Activated T-helper 1 cell treated with anti-CD3 and anti-CD28 coated beads, Interleukin-12 subunit alpha, Interleukin-12 subunit beta, Interleukin-2, Interleukin-4 antibody, amounts not matched to agents 30 ng/mL and 10 ng/mL and 1 ng/mL, durations not matched to agents 14 hours and 24 hours and 36 hours (primary cell): ENCODE results near the gene ARRB1. TPM values are rescaled to one million over a fixed set of nuclear protein-coding genes. Genes with fewer than 3 reads are reported as not detected.

Source experiments
- DNase-seq: peaks from one replicate; pipeline ENCODE4 v3.0.0; 2021; ENCODE audit warnings: low spot score
- H3K27ac Mint-ChIP-seq: one replicate; pipeline ENCODE4 v1.8.0; 2021; ENCODE audit warnings: mild to moderate bottlenecking, mixed read lengths
- H3K27me3 Mint-ChIP-seq: one replicate; pipeline ENCODE4 v1.8.0; 2022; ENCODE audit warnings: mild to moderate bottlenecking, moderate library complexity, mixed read lengths; ENCODE audit not compliant: insufficient read depth
- H3K36me3 Mint-ChIP-seq: one replicate; pipeline ENCODE4 v1.8.0; 2021; ENCODE audit warnings: low read depth, mixed read lengths
- H3K4me1 Mint-ChIP-seq: one replicate; pipeline ENCODE4 v1.8.0; 2021; ENCODE audit warnings: low read depth, mixed read lengths
- H3K4me3 Mint-ChIP-seq: one replicate; pipeline ENCODE4 v1.8.0; 2021; ENCODE audit warnings: mild to moderate bottlenecking, moderate library complexity, mixed read lengths
- H3K9me3 Mint-ChIP-seq: one replicate; pipeline ENCODE4 v1.8.0; 2021; ENCODE audit warnings: mixed read lengths
- intact Hi-C: fragments of 100-400 bp; cut with micrococcal nuclease; formaldehyde crosslinking; loops from one replicate; pipeline ENCODE4 v1.15.1; 2024
- total RNA-seq: library from RNA; stranded (reverse); gene quantifications from 2 replicates; pipeline ENCODE4 v1.2.3, GENCODE V29; 2022

The ARRB1 gene
- total RNA-seq, 1 donor from 2014 or later = 16.0 TPM

DNA sequence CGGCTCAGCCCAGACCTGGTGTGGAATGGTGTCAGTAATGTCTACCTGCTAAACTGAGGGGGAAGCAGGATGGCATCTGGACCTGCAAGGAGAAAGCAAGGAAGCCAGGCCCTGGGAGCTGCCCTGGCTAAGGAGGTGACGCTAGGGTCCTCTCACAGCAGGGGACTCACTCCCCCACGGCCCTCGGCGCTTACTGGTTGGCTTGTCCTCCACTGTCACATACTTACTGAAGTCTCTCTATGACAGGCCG is 62.0 kb downstream of the ARRB1 start:
- no peak for DNase-seq
- no peaks in the 10 kb centered on the region for H3K9me3 Mint-ChIP-seq
- intact Hi-C loops = no loop called here
- no peaks in the 10 kb centered on the region for H3K27me3 Mint-ChIP-seq
- no peak overlapping the region for H3K4me3 Mint-ChIP-seq
- no peaks in the 10 kb centered on the region for H3K4me1 Mint-ChIP-seq
- H3K36me3 Mint-ChIP-seq = no peaks in the 10 kb centered on the region
- no peak overlapping the region for H3K27ac Mint-ChIP-seq

DNA sequence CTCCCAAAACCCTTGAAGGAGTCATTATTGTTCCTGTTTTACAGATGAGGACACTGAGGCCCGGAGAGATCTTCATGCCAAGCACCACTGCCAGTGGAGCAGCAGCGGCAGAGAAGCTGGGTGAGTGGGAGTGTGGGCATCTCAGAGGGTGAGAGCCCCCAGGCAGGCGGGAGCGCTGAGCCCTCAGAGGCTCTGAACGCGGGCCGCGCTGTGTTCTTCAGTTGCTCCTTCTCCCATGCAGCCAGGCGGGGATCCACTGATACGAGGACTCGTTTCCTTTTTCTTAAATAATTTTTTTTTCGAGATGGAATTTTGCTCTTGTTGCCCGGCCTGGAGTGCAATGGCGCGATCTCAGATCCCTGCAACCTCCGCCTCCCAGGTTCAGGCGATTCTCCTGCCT is 63.9 kb downstream of the ARRB1 start:
- Mint-ChIP-seq H3K27me3 (no peaks in the 10 kb centered on the region), H3K9me3 (no peaks in the 10 kb centered on the region), H3K4me3 (no peak overlapping the region), H3K27ac (no peak overlapping the region), H3K36me3 (no peaks in the 10 kb centered on the region), H3K4me1 (no peaks in the 10 kb centered on the region)
- DNase-seq = no peak
- intact Hi-C loops = no loop called here

DNA sequence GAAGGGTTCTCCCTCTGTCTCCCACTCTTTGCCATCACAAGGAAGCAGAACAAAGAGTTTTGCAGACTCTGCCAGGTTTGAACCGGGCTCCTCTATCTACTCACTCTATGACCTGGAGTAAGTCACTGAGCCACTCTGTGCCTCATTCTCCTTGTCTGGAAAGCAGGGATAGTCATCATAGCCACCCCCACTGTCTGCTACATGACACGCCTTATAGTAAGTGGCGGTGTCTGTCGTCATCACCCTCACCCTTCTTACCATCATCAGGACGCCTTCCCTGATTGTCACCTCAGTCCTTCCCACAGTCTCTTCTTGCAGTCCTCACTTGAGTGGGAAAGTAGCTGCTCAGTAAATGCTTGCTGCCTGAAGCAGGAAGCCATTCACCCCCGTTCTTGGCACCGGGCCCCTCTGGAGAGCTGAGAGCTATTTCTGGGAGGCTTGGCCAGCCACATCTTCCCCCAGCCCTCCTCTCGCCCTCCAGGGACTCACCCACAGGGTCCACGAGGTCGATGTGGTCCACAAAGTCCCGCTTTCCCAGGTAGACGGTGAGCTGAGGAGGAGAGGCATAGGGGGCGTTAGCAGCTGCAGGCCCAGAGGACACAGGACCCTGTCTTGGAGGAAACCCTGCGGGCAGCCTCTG is 64.5 kb downstream of the ARRB1 start:
- H3K27me3 Mint-ChIP-seq = no peaks in the 10 kb centered on the region
- H3K9me3 Mint-ChIP-seq = no peaks in the 10 kb centered on the region
- H3K4me1 Mint-ChIP-seq = no peaks in the 10 kb centered on the region
- no peak overlapping the region for H3K4me3 Mint-ChIP-seq
- H3K36me3 Mint-ChIP-seq = no peaks in the 10 kb centered on the region
- intact Hi-C loops = no loop called here
- DNase-seq = no peak
- H3K27ac Mint-ChIP-seq = no peak overlapping the region

DNA sequence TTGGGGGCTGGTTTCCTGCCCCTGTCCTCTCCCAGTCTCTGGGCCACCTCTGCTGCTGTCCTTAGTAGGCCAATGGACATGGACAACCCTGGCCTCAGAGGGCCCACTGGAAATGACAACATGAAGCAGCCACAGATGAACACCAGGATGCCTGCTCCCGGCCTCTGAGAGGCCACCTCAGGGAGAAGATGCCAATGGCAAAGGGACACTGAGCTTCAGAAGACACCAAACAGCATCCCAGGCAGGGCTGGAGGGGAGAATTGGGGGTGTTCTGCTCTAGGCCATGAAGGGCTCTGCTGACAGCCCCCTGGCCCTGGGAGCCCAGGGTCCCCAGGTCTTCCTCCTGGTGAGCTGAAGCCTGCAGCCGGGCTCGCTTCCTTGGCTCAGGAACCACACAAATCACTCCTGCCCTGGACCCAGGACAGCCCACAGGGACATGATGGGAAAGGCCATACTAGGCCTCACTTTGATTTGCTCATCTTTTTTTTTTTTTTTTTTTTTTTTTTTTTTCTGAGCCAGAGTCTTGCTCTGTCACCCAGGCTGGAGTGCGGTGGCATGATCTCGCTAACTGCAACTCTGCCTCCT is 65.6 kb downstream of the ARRB1 start:
- DNase-seq = no peak
- Mint-ChIP-seq H3K4me3 (no peak overlapping the region), H3K9me3 (no peaks in the 10 kb centered on the region), H3K27ac (no peak overlapping the region), H3K4me1 (peaks cover under 1% of the 10 kb centered on the region), H3K36me3 (peaks cover 1% of the 10 kb centered on the region), H3K27me3 (no peaks in the 10 kb centered on the region)
- intact Hi-C loops = no loop called here

DNA sequence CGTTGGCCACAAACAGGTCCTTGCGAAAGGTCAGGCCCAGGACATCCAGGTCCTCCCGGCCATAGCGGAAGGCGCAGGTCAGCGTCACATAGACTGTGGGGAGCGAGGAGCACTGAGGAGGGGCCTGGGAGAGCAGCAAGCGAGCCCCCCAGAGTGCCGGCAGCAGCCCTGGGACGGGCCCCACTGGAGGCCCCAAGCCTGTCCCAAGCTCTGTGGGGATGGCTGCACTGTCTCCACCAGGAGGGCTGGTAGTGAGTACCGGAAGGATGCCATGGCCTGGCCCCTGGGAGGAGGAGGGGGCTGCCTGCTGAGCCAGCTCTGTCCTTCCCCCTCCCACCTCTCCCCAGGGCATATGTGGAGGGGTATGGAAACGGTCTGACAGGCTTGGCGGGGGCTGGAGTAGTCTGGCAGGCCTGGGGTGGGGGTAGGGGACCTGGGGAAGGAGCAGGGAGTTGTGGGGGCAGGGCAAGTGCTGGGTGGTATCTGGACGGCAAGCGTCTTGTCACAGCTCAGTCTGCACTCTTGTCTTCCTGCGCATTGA is 68.0 kb downstream of the ARRB1 start:
- no peak overlapping the region for H3K27ac Mint-ChIP-seq
- intact Hi-C loops = loop anchor here (5.0 kb wide), 1 partner anchor 249 kb away; no protein-coding TSS in a partner anchor
- no peaks in the 10 kb centered on the region for H3K27me3 Mint-ChIP-seq

DNA sequence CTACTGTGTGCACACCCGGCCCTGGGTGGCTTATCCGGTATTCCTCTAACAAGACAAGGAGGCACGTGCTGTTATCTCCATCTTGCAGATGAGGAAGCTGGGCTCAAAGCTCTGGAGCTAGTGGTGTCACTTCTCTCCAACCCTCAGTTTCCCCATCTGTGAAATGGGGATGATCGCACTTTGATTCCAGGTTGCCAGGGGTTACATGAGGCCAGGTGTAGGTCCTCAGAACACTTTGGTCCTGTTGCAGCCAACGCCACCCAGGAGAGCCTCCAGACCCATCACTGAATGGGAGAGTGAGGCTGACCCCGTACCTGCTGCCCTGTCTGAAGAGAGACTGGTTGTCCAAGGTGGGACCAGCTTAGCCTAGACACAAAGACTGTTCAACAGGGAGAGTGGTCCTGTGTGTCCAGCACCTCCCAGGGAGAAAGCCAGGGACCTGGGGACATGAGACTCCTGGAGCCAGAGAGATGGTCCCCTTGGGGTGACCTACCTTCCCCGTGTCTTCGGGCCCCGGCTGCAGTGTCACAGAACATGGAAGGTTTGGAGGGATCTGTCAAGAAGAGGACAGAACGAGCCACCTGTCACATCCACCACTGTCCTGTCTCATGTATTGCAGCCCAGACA is 69.9 kb downstream of the ARRB1 start:
- no peaks in the 10 kb centered on the region for H3K9me3 Mint-ChIP-seq
- intact Hi-C loops = loop anchor here (5.0 kb wide), 1 partner anchor 251 kb away; no protein-coding TSS in a partner anchor
- H3K36me3 Mint-ChIP-seq = peaks cover 13% of the 10 kb centered on the region
- no peaks in the 10 kb centered on the region for H3K27me3 Mint-ChIP-seq
- peaks cover 23% of the 10 kb centered on the region for H3K4me1 Mint-ChIP-seq
- no peak overlapping the region for H3K4me3 Mint-ChIP-seq
- H3K27ac Mint-ChIP-seq = no peak overlapping the region
- no peak for DNase-seq

More for the DNA sequence above, 68.0 kb downstream of the ARRB1 start:
- Mint-ChIP-seq H3K9me3 (no peaks in the 10 kb centered on the region), H3K4me3 (no peak overlapping the region), H3K36me3 (peaks cover 7% of the 10 kb centered on the region), H3K4me1 (peaks cover 12% of the 10 kb centered on the region)
- no peak for DNase-seq

DNA sequence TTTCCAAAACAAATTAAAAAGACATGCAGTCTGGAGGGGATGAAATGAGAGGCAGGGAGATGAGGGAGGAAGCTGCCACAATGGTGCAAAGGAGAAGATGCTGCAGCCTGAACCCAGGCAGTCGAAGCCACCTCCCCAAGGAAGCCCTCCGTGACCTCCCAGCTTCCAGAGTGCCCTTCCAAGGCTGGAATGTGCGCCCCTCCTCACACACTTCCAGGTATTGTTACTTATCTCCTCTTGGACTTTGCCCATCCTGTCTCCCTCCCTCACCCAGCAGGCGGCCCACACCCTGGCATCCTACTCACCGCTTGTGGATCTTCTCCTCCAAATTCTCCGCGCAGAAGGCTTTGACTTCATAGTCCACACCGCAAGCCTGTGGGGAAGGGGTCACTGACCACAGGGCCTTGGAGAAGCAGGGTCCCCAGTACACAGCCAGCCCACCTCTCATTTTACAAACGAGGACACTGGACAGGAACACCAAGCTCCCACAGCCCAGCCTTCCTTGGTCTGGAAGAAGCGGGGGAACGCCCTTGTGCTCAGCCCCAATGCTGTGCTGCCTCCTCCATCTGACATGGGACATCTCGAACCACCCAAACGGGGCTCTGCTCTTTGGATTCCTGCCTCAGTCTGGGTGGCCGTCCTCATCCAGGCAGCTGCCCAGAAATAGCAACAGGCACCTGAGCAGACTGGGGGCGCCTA is 70.5 kb downstream of the ARRB1 start:
- intact Hi-C loops = loop anchor here (1.0 to 5.0 kb wide), 4 partner anchors 47 to 251 kb away; no protein-coding TSS in a partner anchor
- Mint-ChIP-seq H3K4me1 (peaks cover 30% of the 10 kb centered on the region), H3K27me3 (no peaks in the 10 kb centered on the region), H3K9me3 (no peaks in the 10 kb centered on the region), H3K27ac (no peak overlapping the region), H3K4me3 (no peak overlapping the region), H3K36me3 (peaks cover 13% of the 10 kb centered on the region)
- no peak for DNase-seq

DNA sequence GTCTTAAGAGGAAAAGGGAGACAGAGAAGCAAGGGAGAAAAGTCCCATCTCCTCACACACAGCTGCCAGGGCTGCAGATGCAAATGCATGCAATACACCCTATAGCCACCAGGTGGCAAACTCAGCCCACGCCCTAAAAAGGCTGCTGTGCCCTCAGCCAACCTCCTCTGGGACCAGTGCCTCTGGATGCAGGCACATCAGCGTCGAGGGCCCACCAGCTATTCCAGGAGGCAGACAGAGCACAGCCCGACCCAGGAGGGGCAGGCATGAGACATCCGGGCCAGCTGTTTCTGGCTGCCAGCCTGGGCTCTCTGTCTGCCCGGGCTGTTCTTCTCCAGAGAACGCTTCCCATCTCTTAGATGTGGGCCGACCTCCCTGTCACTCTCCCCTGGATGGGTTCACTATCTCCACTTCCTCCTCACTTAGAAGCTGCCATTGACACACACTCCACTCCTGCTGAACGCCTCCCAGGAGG is 71.2 kb downstream of the ARRB1 start:
- no peak overlapping the region for H3K27ac Mint-ChIP-seq

DNA sequence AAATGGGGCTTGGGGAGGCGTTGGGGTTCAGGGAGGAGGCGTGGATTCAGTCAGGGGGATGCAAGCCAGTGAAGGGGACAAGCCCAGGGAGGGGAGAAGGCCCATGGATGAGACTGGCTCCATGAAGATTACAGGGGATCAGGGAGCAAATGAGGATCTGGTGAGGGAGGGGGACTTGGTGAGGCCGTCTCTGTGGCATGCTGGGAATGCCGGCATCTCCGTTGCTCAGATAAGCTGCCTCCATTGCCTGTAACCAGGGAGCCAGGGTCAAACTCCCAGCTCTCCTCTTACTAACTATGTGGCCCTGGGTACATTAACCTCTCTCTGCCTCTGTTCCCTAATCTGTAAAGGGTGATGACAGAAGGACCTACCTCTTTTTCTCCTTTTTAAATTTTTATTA is 72.2 kb downstream of the ARRB1 start:
- Mint-ChIP-seq H3K4me1 (peaks cover 39% of the 10 kb centered on the region), H3K9me3 (no peaks in the 10 kb centered on the region), H3K36me3 (peaks cover 17% of the 10 kb centered on the region), H3K27me3 (no peaks in the 10 kb centered on the region), H3K27ac (no peak overlapping the region), H3K4me3 (no peak overlapping the region)
- intact Hi-C loops = no loop called here
- DNase-seq = no peak

More for the DNA sequence above, 71.2 kb downstream of the ARRB1 start:
- peaks cover 37% of the 10 kb centered on the region for H3K4me1 Mint-ChIP-seq
- no peaks in the 10 kb centered on the region for H3K27me3 Mint-ChIP-seq
- intact Hi-C loops = loop anchor here (1.0 to 5.0 kb wide), 4 partner anchors 48 to 252 kb away; no protein-coding TSS in a partner anchor
- no peak overlapping the region for H3K4me3 Mint-ChIP-seq
- H3K36me3 Mint-ChIP-seq = peaks cover 17% of the 10 kb centered on the region
- no peaks in the 10 kb centered on the region for H3K9me3 Mint-ChIP-seq
- peak; percentile 68 for DNase-seq

DNA sequence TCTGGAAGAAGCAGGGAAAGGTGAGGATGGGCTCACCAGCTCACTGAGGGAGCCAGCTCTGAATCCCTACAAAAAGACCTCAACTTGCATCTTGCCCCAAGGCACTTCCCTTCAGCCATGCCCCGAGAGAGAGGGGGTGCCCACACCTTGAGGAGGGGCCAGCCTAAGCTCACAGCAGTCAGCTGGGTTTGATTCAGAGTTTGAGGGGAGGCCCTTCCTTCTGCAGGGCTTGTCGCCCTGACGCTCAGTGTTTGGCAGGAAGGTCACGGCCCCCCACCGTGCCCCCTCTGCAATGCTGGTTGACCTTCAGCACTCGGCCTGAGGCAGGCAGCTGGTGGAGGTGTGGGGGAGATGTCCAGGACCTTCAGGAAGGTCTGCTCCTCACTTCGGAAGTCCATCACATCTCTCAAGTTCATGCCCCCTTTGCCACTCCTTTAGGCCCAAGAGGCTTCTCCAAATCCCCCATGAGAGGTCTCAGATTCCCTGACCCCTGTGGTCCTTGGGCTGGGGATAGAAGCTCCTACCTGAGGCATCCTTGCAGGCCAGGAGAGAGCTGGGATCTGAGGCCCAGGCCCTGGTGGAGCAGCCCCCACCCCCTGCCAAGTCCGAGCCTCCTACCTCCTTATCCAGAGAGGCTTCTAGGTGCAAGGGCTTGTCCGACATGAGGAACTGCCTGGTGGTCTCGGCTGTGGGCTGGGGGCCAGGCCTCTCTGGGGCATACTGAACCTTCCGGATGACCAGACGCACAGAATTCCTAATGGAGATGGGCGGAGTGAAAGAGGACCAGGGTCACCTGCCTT is 73.3 kb downstream of the ARRB1 start:
- intact Hi-C loops = no loop called here
- no peak for DNase-seq
- H3K27ac Mint-ChIP-seq = no peak overlapping the region
- no peaks in the 10 kb centered on the region for H3K9me3 Mint-ChIP-seq
- peaks cover 17% of the 10 kb centered on the region for H3K36me3 Mint-ChIP-seq
- H3K27me3 Mint-ChIP-seq = no peaks in the 10 kb centered on the region
- H3K4me3 Mint-ChIP-seq = no peak overlapping the region
- H3K4me1 Mint-ChIP-seq = peaks cover 39% of the 10 kb centered on the region

DNA sequence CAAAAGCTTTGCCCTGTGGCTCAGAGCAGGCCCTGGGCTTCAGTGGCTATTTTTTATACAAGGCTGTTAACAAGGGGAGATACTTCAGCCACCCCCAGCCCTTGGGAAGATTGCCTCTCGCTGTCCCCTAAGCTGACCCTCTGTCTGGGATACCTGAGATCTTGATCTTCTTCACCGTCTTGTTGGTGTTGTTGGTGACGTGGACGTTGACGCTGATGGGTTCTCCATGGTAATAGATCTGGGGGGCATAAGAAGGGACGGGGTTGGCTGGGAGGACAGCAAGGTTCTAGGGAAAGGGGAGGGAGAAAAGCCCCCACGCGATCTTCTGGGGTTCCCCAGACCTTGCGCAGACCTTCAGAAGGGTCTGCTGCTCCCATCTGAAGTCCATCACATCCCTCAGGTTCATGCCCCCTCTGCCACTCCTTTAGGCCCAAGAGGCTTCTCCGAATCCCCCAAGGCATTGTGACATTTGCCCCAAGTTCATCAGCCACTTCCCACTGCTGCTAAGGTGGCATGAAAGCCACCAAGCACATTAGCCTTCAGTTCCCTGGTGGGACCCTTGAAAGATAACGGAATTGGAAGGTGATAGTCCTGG is 74.2 kb downstream of the ARRB1 start:
- H3K36me3 Mint-ChIP-seq = peaks cover 21% of the 10 kb centered on the region
- H3K4me3 Mint-ChIP-seq = no peak overlapping the region
- H3K4me1 Mint-ChIP-seq = peaks cover 39% of the 10 kb centered on the region
- intact Hi-C loops = no loop called here
- DNase-seq = no peak
- H3K27ac Mint-ChIP-seq = peak overlapping the region; percentile 48
- no peaks in the 10 kb centered on the region for H3K27me3 Mint-ChIP-seq
- H3K9me3 Mint-ChIP-seq = no peaks in the 10 kb centered on the region

DNA sequence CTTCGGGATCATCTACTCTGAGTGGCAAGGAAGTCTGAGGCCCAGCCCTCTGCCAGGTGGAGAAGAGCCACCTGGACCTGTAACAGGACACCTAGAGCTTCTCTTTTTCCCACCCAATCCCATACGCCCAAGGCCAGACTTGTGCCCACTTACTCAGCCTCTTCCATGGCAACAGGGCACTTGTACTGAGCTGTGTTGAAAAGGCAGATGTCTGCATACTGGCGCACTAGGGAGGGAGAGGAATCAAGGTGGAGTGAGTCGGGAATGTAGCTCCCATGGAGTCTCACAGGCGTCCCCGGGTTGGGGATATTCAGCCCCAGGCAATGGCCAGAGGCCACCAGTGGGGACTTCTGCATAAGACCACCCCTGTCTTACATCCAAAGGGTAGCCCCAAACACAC is 74.8 kb downstream of the ARRB1 start:
- peak overlapping the region; percentile 95 for H3K27ac Mint-ChIP-seq
- no peak overlapping the region for H3K4me3 Mint-ChIP-seq
- no peak for DNase-seq
- peaks cover 21% of the 10 kb centered on the region for H3K36me3 Mint-ChIP-seq
- H3K4me1 Mint-ChIP-seq = peaks cover 39% of the 10 kb centered on the region
- no peaks in the 10 kb centered on the region for H3K27me3 Mint-ChIP-seq
- H3K9me3 Mint-ChIP-seq = no peaks in the 10 kb centered on the region
- intact Hi-C loops = no loop called here
